GM12878 (cell line): Measurements from ENCODE around the gene IL23R. TPM values are rescaled to one million over a fixed set of nuclear protein-coding genes. Genes with fewer than 3 reads are reported as not detected.

Source experiments
- BCL3 ChIP-seq: IDR thresholded peaks from 2 replicates; pipeline ENCODE4 v1.6.1; 2011; ENCODE audit warnings: borderline replicate concordance, low read depth, mild to moderate bottlenecking, moderate library complexity, low read length; ENCODE audit not compliant: insufficient read depth, poor library complexity, severe bottlenecking
- BMI1 ChIP-seq: fragments of 450-650 bp; IDR thresholded peaks from 2 replicates; pipeline ENCODE4 v1.6.1; 2016; ENCODE audit warnings: mild to moderate bottlenecking, moderate library complexity, borderline replicate concordance
- E2F4 ChIP-seq: IDR thresholded peaks from 2 replicates; pipeline ENCODE4 v1.6.1; 2012; ENCODE audit warnings: low read depth, low read length, improper control_type of control experiment
- HCFC1 ChIP-seq: fragments of 150-350 bp; IDR thresholded peaks from 2 replicates; pipeline ENCODE4 v1.6.1; 2014; ENCODE audit warnings: low read length
- HDAC6 ChIP-seq: fragments of 200-600 bp; sonication (generic); IDR thresholded peaks from one replicate; pipeline ENCODE4 v1.8.0; 2017; ENCODE audit warnings: antibody characterized with exemption; ENCODE audit not compliant: unreplicated experiment
- HSF1 ChIP-seq: fragments of 150-350 bp; IDR thresholded peaks from 2 replicates; pipeline ENCODE4 v1.6.1; 2014; ENCODE audit warnings: mild to moderate bottlenecking, low read depth, low read length
- IRF5 ChIP-seq: fragments of 450-650 bp; IDR thresholded peaks from 2 replicates; pipeline ENCODE4 v1.6.1; 2017; ENCODE audit warnings: borderline replicate concordance
- MEF2A ChIP-seq: IDR thresholded peaks from 2 replicates; pipeline ENCODE4 v1.6.1; 2011; ENCODE audit warnings: low read depth, mild to moderate bottlenecking, low read length, moderate library complexity; ENCODE audit not compliant: insufficient read depth
- MEF2B ChIP-seq: fragments of 450-650 bp; IDR thresholded peaks from 2 replicates; pipeline ENCODE4 v1.6.1; 2018; ENCODE audit warnings: mild to moderate bottlenecking, moderate library complexity; ENCODE audit not compliant: partially characterized antibody, poor library complexity, severe bottlenecking
- MTA2 ChIP-seq: fragments of 450-650 bp; IDR thresholded peaks from 2 replicates; pipeline ENCODE4 v1.6.1; 2016; ENCODE audit warnings: low read depth, mild to moderate bottlenecking, moderate library complexity
- NBN ChIP-seq: fragments of 450-650 bp; IDR thresholded peaks from 2 replicates; pipeline ENCODE4 v1.6.1; 2016
- POLR2AphosphoS2 ChIP-seq: IDR thresholded peaks from 2 replicates; pipeline ENCODE4 v1.6.1; 2011; ENCODE audit warnings: low read depth, mild to moderate bottlenecking, low read length, improper control_type of control experiment, moderate library complexity
- RB1 ChIP-seq: fragments of 450-650 bp; formaldehyde crosslinking; IDR thresholded peaks from 2 replicates; pipeline ENCODE4 v1.6.1; 2017; ENCODE audit warnings: mild to moderate bottlenecking, borderline replicate concordance
- RELB ChIP-seq: fragments of 450-650 bp; IDR thresholded peaks from 2 replicates; pipeline ENCODE4 v1.6.1; 2017; ENCODE audit warnings: low read depth, mild to moderate bottlenecking, moderate library complexity
- REST ChIP-seq: IDR thresholded peaks from 2 replicates; pipeline ENCODE4 v1.6.1; 2012; ENCODE audit warnings: mild to moderate bottlenecking, low read depth, low read length
- RUNX3 ChIP-seq: IDR thresholded peaks from 2 replicates; pipeline ENCODE4 v1.6.1; 2012; ENCODE audit warnings: low read length, inconsistent platforms
- SP1 ChIP-seq: IDR thresholded peaks from one replicate; pipeline ENCODE4 v1.6.1; 2011; ENCODE audit warnings: low read depth, low read length
- TARDBP ChIP-seq: IDR thresholded peaks from 2 replicates; pipeline ENCODE4 v1.6.1; 2016; ENCODE audit warnings: borderline replicate concordance
- TCF12 ChIP-seq: IDR thresholded peaks from 2 replicates; pipeline ENCODE4 v1.6.1; 2011; ENCODE audit warnings: low read depth, mild to moderate bottlenecking, low read length
- YY1 ChIP-seq: IDR thresholded peaks from 2 replicates; pipeline ENCODE4 v1.6.1; 2011; ENCODE audit warnings: low read depth, mild to moderate bottlenecking, low read length
- polyA plus RNA-seq, 11 experiments: library from polyadenylated mRNA; depleted of rRNA in 4 of 11; unstranded in 6 of 11; stranded (reverse) in 5 of 11; fragments of >200 nt; fragmentation: Nextera tagmentation in 4 of 11; fragmentation: Illumina TruSeq in 1 of 11; extraction: Ambion mirVana in 4 of 11; extraction: Trizol in 1 of 11; gene quantifications; 1 replicate in 1 of 11; 2 replicates in 10 of 11; pipeline versions ENCODE4 v1.2.1 to v1.2.3, GENCODE V29; 2011 to 2016; ENCODE audit warnings: inconsistent platforms in 2 of 11, missing spikeins in 2 of 11, low read depth in 1 of 11
- total RNA-seq, 4 experiments: library from RNA; depleted of rRNA in 3 of 4; stranded (reverse); fragments of >200 nt in 3 of 4; fragmentation: Illumina TruSeq in 1 of 4; extraction: Trizol in 1 of 4; gene quantifications; 2 replicates each; pipeline versions ENCODE4 v1.2.1 to v1.2.3, GENCODE V29; 2013 to 2021

Gene IL23R
- total and polyA plus RNA-seq, 10 of the 15 experiments (the other 5 are each of a cell fraction or from before 2014, with no cell fraction given): 0.16 to 6.4 (median 0.59) TPM

- TF ChIP-seq RB1: no peak
- TF ChIP-seq MTA2: 0 out of 2 replicates have a peak, but pooled peaks have one; percentile 45
- no peak for TF ChIP-seq RUNX3
- peak; percentile 65 for TF ChIP-seq YY1
- no peak for TF ChIP-seq HSF1
- TF ChIP-seq MEF2B: peak; percentile 71
- TF ChIP-seq TARDBP: 0 out of 2 replicates have a peak, but pooled peaks have one; percentile 53
- TF ChIP-seq NBN: no peak
- TF ChIP-seq BCL3: no peak
- TF ChIP-seq REST: no peak
- TF ChIP-seq E2F4: no peak
- no peak for TF ChIP-seq TCF12
- TF ChIP-seq HCFC1: no peak
- no peak for TF ChIP-seq SP1
- no peak for TF ChIP-seq POLR2AphosphoS2
- TF ChIP-seq BMI1: peak; percentile 39; the same call in 1 of the 2 replicates
- TF ChIP-seq HDAC6: no peak
- TF ChIP-seq RELB: peak; percentile 23; the same call in 1 of the 2 replicates
- TF ChIP-seq IRF5: no peak
- no peak for TF ChIP-seq MEF2A
Observed at GRCh38 chr1:67149179-67149770, 17.0 kb upstream of the IL23R start (continued).
